CD4-positive, CD25-positive, alpha-beta regulatory T cell (primary cell): ENCODE data around the gene HDAC10. TPM values are rescaled to one million over a fixed set of nuclear protein-coding genes. Genes with fewer than 3 reads are reported as not detected.
"Not testable (repeated sequence)": the region's sequence is repeated elsewhere in the genome, so short reads cannot be mapped to it uniquely, and the experiment has no call there.

Experiments
- ATAC-seq, 2 donors: fragments of 150-1000 bp; cut with Tn5 transposase; one replicate each; pipeline ENCODE4 v1.10.0; 2021; ENCODE audit warnings: low read depth in 2 of 2, moderate number of reproducible peaks in 2 of 2, moderate library complexity in 1 of 2
- DNase-seq, 3 donors: peaks; one replicate each; pipeline versions ENCODE4 v3.0.0 to v3.0.0-alpha.2; 2012 to 2022; ENCODE audit warnings: mixed read lengths in 1 of 3
- H3K27ac ChIP-seq: one replicate; pipeline ENCODE4 v1.7.0; 2013; ENCODE audit warnings: mild to moderate bottlenecking, low read length; ENCODE audit not compliant: insufficient read depth, poor library complexity, severe bottlenecking
- H3K27me3 ChIP-seq: one replicate; pipeline ENCODE4 v1.7.0; 2013; ENCODE audit warnings: low read length; ENCODE audit not compliant: control insufficient read depth, insufficient read depth
- H3K36me3 ChIP-seq: one replicate; pipeline ENCODE4 v1.7.0; 2013; ENCODE audit warnings: mild to moderate bottlenecking, low read length, moderate library complexity; ENCODE audit not compliant: control insufficient read depth, insufficient read depth
- H3K4me1 ChIP-seq: 2 replicates; pipeline ENCODE4 v1.7.0; 2013; ENCODE audit warnings: mild to moderate bottlenecking, low read length; ENCODE audit not compliant: insufficient read depth, control insufficient read depth, poor library complexity, severe bottlenecking
- H3K4me3 ChIP-seq: one replicate; pipeline ENCODE4 v1.7.0; 2013; ENCODE audit warnings: low read depth, mild to moderate bottlenecking, low read length, moderate library complexity
- H3K9me3 ChIP-seq, 2 experiments: 1 replicate in 1 of 2; 2 replicates in 1 of 2; pipeline ENCODE4 v1.7.0; 2013; ENCODE audit warnings: low read length in 2 of 2, mild to moderate bottlenecking in 1 of 2, moderate library complexity in 1 of 2; ENCODE audit not compliant: control insufficient read depth in 2 of 2
- H3K27ac Mint-ChIP-seq, 3 donors: one replicate each; pipeline ENCODE4 v1.8.0; 2020 to 2022; ENCODE audit warnings: mild to moderate bottlenecking in 3 of 3, mixed read lengths in 3 of 3, moderate library complexity in 2 of 3
- H3K27me3 Mint-ChIP-seq: one replicate; pipeline ENCODE4 v1.8.0; 2022; ENCODE audit warnings: mild to moderate bottlenecking, mixed read lengths
- H3K36me3 Mint-ChIP-seq: one replicate; pipeline ENCODE4 v1.8.0; 2020; ENCODE audit warnings: mixed read lengths
- H3K4me1 Mint-ChIP-seq, 4 donors: one replicate each; pipeline ENCODE4 v1.8.0; 2020 to 2022; ENCODE audit warnings: mixed read lengths in 4 of 4, mild to moderate bottlenecking in 1 of 4
- H3K4me3 Mint-ChIP-seq, 4 donors: one replicate each; pipeline ENCODE4 v1.8.0; 2020 to 2022; ENCODE audit warnings: mild to moderate bottlenecking in 4 of 4, mixed read lengths in 4 of 4, moderate library complexity in 3 of 4
- H3K9me3 Mint-ChIP-seq, 7 donors: one replicate each; pipeline ENCODE4 v1.8.0; 2020 to 2022; ENCODE audit warnings: mixed read lengths in 7 of 7, mild to moderate bottlenecking in 3 of 7, moderate library complexity in 2 of 7
- polyA plus RNA-seq, 4 donors: library from polyadenylated mRNA; unstranded; fragments of 300-500 nt; fragmentation: Illumina TruSeq; gene quantifications; one replicate each; pipeline ENCODE4 v1.2.3, GENCODE V29; 2021
- total RNA-seq: library from RNA; stranded (reverse); gene quantifications from one replicate; pipeline ENCODE4 v1.2.3, GENCODE V29; 2022

The HDAC10 gene
- total and polyA plus RNA-seq, 5 donors from 2014 or later = 6.0 to 125 (median 7.5) TPM

- H3K4me1 ChIP-seq = peaks cover 13% of the 10 kb centered on the region
- Mint-ChIP-seq H3K4me3 (no peak overlapping the region), H3K27me3 (peaks cover 10% of the 10 kb centered on the region), H3K4me1 (peaks cover 0 to 11% (median 2%) of the 10 kb centered on the region in 4 donors), H3K36me3 (no peaks in the 10 kb centered on the region), H3K9me3 (peaks cover 0 to 1% (median 0%) of the 10 kb centered on the region in 7 donors), H3K27ac (no peak overlapping the region)
- H3K4me3 ChIP-seq = no peak overlapping the region
- no peaks in the 10 kb centered on the region for H3K9me3 ChIP-seq
- no peaks in the 10 kb centered on the region for H3K27me3 ChIP-seq
- DNase-seq = peak; percentile 15 to 80 (median 31)
- H3K27ac ChIP-seq = no peak overlapping the region
- H3K36me3 ChIP-seq = no peaks in the 10 kb centered on the region
- ATAC-seq = peak; percentile 56 to 63
Observed at GRCh38 chr22:50276143-50276542, 25.1 kb upstream of the HDAC10 start.

GRCh38 chr22:50275181-50276055, 24.4 kb upstream of the HDAC10 start:
- Histone ChIP-seq H3K27ac (no peak overlapping the region), H3K9me3 (no peaks in the 10 kb centered on the region), H3K4me3 (no peak overlapping the region), H3K4me1 (peaks cover 21% of the 10 kb centered on the region), H3K27me3 (no peaks in the 10 kb centered on the region), H3K36me3 (no peaks in the 10 kb centered on the region)
- Mint-ChIP-seq H3K27me3 (peaks cover 10% of the 10 kb centered on the region), H3K27ac (no peak overlapping the region), H3K4me3 (no peak overlapping the region), H3K9me3 (peaks cover 0 to 1% (median 0%) of the 10 kb centered on the region in 7 donors), H3K36me3 (no peaks in the 10 kb centered on the region), H3K4me1 (peaks cover 0 to 17% (median 2%) of the 10 kb centered on the region in 4 donors)
- no peak for DNase-seq
- ATAC-seq = no peak

DNA sequence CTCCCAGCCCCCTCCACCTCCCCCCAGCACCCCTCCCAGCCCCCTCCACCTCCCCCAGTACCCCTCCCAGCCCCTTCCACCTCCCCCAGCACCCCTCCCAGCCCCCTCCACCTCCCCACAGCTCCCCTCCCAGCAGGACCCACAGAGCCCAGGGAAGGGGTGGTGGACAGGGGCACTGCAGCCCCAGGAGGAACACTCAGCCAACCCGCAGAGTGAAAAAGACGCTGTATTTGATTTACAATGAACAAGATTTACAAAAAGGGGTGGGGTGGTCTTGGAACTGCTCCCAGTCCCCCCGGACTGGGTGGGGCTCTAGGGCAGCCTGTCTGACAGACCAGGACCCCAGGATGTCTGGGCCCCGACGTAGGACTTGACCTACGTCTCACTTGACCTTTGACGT, 23.7 kb upstream of the HDAC10 start:
- no peak overlapping the region for H3K27ac Mint-ChIP-seq
- ATAC-seq = no peak

DNA sequence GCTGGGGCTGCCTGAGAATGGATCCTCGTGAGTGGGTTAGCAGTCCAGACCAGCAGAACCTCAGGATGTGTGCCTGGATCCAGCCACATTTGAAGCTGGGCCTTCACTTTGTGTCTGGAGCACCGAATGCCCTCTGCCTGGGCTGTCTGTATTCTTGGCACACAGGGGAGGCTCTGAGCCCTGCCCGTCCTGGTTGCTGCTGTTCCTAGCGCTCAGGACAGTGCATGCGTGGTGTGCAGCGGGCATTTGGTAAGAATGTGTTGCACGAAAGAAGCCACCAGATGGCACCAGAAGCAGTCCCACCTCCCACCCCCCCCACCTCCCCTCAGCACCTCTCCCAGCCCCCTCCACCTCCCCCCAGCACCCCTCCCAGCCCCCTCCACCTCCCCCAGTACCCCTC, 23.2 kb upstream of the HDAC10 start:
- no peak for ATAC-seq

More for the DNA sequence above, 23.7 kb upstream of the HDAC10 start:
- no peaks in the 10 kb centered on the region for H3K36me3 Mint-ChIP-seq
- peaks cover 0 to 17% (median 2%) of the 10 kb centered on the region in 4 donors for H3K4me1 Mint-ChIP-seq
- Histone ChIP-seq H3K27me3 (no peaks in the 10 kb centered on the region), H3K4me3 (no peak overlapping the region), H3K27ac (no peak overlapping the region), H3K9me3 (no peaks in the 10 kb centered on the region), H3K36me3 (no peaks in the 10 kb centered on the region), H3K4me1 (peaks cover 23% of the 10 kb centered on the region)
- H3K9me3 Mint-ChIP-seq = peaks cover 0 to 1% (median 0%) of the 10 kb centered on the region in 7 donors
- DNase-seq = no peak
- peaks cover 10% of the 10 kb centered on the region for H3K27me3 Mint-ChIP-seq
- no peak overlapping the region for H3K4me3 Mint-ChIP-seq

DNA sequence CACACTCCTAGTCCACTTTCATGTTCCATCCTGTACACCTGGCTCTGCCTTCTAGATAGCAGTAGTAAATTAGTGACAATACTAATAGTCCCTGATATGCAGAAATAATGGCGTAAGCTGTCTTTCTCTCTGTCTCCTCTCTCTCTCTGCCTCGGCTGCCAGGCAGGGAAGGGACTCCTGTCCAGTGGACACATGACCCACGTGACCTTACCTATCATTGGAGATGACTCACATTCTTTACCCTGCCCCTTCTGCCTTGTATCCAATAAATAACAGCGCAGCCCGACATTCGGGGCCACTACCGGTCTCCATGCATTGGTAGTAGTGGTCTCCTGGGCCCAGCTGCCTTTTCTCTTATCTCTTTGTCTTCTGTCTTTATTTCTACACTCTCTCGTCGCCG, 22.7 kb upstream of the HDAC10 start:
- peak overlapping the region in 3 of 4 donors; percentile 24 to 75 (median 54) for H3K4me3 Mint-ChIP-seq
- H3K9me3 ChIP-seq, H3K27ac Mint-ChIP-seq, DNase-seq, H3K36me3 Mint-ChIP-seq, ATAC-seq, H3K9me3 Mint-ChIP-seq, H3K27ac ChIP-seq, H3K4me3 ChIP-seq, H3K27me3 Mint-ChIP-seq, H3K36me3 ChIP-seq, H3K27me3 ChIP-seq: not testable (repeated sequence)
- peaks cover 28% of the 10 kb centered on the region for H3K4me1 ChIP-seq
- peaks cover 0 to 20% (median 2%) of the 10 kb centered on the region in 4 donors for H3K4me1 Mint-ChIP-seq

More for the DNA sequence above, 23.2 kb upstream of the HDAC10 start:
- H3K9me3 Mint-ChIP-seq = peaks cover 0 to 1% (median 0%) of the 10 kb centered on the region in 7 donors
- DNase-seq = peak in 2 of 3 donors; percentile 37 to 58
- no peak overlapping the region for H3K27ac Mint-ChIP-seq
- no peak overlapping the region for H3K4me3 ChIP-seq
- peaks cover 0 to 19% (median 2%) of the 10 kb centered on the region in 4 donors for H3K4me1 Mint-ChIP-seq
- no peak overlapping the region for H3K27ac ChIP-seq
- H3K9me3 ChIP-seq = no peaks in the 10 kb centered on the region
- peak overlapping the region in 2 of 4 donors; percentile 24 to 75 for H3K4me3 Mint-ChIP-seq
- H3K27me3 ChIP-seq = no peaks in the 10 kb centered on the region
- H3K4me1 ChIP-seq = peaks cover 28% of the 10 kb centered on the region
- H3K36me3 Mint-ChIP-seq = no peaks in the 10 kb centered on the region
- no peaks in the 10 kb centered on the region for H3K36me3 ChIP-seq
- H3K27me3 Mint-ChIP-seq = peaks cover 10% of the 10 kb centered on the region

- H3K9me3 Mint-ChIP-seq, H3K9me3 ChIP-seq, H3K36me3 ChIP-seq, H3K27me3 Mint-ChIP-seq, H3K27ac ChIP-seq, H3K4me3 ChIP-seq, H3K27me3 ChIP-seq, DNase-seq, H3K27ac Mint-ChIP-seq, H3K36me3 Mint-ChIP-seq, ATAC-seq, H3K4me3 Mint-ChIP-seq: not testable (repeated sequence)
- H3K4me1 Mint-ChIP-seq = peaks cover 0 to 24% (median 2%) of the 10 kb centered on the region in 4 donors
- H3K4me1 ChIP-seq = peaks cover 29% of the 10 kb centered on the region
Observed at GRCh38 chr22:50273352-50273751, 22.3 kb upstream of the HDAC10 start.

DNA sequence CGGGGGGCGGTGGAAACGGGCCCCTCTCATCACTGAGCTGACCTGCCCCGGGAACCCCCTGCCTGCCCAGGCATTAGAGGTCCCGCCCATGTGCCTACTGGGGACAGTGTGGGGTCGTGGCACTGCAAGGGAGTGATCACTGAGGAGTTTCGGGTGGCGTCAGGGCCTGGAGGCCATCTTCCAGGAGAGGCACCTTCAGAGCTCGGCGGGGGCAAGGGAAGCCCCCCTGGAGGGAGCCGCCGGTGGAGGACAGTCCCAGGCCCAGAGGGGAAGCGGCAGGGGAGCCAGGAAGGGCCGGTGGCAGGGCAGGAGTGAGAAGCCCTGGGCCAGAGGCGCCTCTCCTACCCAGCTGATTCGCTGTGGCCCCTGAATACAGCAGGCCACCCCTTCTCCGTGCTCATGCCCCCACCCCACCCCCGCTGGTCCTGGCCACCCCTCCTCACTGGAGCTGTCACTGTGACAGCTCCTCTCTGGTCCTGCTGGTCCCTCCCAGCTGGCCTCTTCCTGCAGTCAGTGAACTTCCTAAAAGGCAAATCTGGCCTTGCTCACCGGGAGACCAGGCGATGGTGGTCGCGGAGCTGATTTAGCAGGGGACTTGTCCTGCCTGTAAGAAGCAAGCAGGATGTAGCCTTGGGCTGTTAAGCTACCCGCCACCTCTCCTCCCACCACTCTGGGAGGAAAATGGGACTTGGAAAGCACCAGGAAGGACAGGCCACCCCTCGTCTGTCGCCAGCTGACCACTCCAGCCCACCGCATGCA, 21.2 kb upstream of the HDAC10 start:
- Histone ChIP-seq H3K4me1 (peaks cover 34% of the 10 kb centered on the region), H3K9me3 (no peaks in the 10 kb centered on the region), H3K36me3 (no peaks in the 10 kb centered on the region), H3K27ac (no peak overlapping the region), H3K4me3 (no peak overlapping the region), H3K27me3 (no peaks in the 10 kb centered on the region)
- DNase-seq (no peak), ATAC-seq (no peak)
- no peaks in the 10 kb centered on the region for H3K9me3 Mint-ChIP-seq
- peak overlapping the region in 2 of 4 donors; percentile 29 to 81 for H3K4me3 Mint-ChIP-seq
- H3K36me3 Mint-ChIP-seq = no peaks in the 10 kb centered on the region
- no peak overlapping the region for H3K27ac Mint-ChIP-seq
- H3K27me3 Mint-ChIP-seq = peaks cover 10% of the 10 kb centered on the region
- peaks cover 0 to 27% (median 4%) of the 10 kb centered on the region in 4 donors for H3K4me1 Mint-ChIP-seq
